Liver (tissue), 3 donors: Measurements from ENCODE around the gene DLK2.

Experiments
- CTCF ChIP-seq: fragments of 150-350 bp; IDR thresholded peaks from 2 replicates; pipeline ENCODE4 v1.5.1; 2017; ENCODE audit warnings: improper control_type of control experiment, low read depth, low read length; ENCODE audit not compliant: missing input control
- EGR1 ChIP-seq, 2 donors: IDR thresholded peaks; 2 replicates each; pipeline ENCODE4 v1.6.1; 2016 to 2018; ENCODE audit warnings: antibody characterized with exemption in 2 of 2, low read depth in 2 of 2
- JUND ChIP-seq, 2 donors: IDR thresholded peaks; 2 replicates each; pipeline ENCODE4 v1.6.1; 2016; ENCODE audit warnings: antibody characterized with exemption in 2 of 2
- RXRA ChIP-seq, 2 donors: IDR thresholded peaks; 2 replicates each; pipeline ENCODE4 v1.6.1; 2017 to 2018; ENCODE audit warnings: antibody characterized with exemption in 2 of 2, mild to moderate bottlenecking in 1 of 2
- TAF1 ChIP-seq: conservative IDR thresholded peaks from 2 replicates; pipeline ENCODE4 v1.6.1; 2016; ENCODE audit warnings: antibody characterized with exemption, mild to moderate bottlenecking
- YY1 ChIP-seq: IDR thresholded peaks from 2 replicates; pipeline ENCODE4 v1.6.1; 2016; ENCODE audit warnings: antibody characterized with exemption, mild to moderate bottlenecking
- TF ChIP-seq, protein P1 (sequence below): IDR thresholded peaks from 2 replicates; pipeline ENCODE4 v1.6.1; 2016; ENCODE audit warnings: antibody characterized with exemption
- TF ChIP-seq, protein P2 (sequence below): IDR thresholded peaks from 2 replicates; pipeline ENCODE4 v1.6.1; 2016; ENCODE audit warnings: antibody characterized with exemption
- TF ChIP-seq, protein P3 (sequence below): IDR thresholded peaks from 2 replicates; pipeline ENCODE4 v1.6.1; 2016; ENCODE audit warnings: antibody characterized with exemption, mild to moderate bottlenecking
- donor health status: healthy.
- donor health status: healthy.

- TF ChIP-seq CTCF, result no peak
- no peak for TF ChIP-seq TAF1
- TF ChIP-seq, protein P1, sequence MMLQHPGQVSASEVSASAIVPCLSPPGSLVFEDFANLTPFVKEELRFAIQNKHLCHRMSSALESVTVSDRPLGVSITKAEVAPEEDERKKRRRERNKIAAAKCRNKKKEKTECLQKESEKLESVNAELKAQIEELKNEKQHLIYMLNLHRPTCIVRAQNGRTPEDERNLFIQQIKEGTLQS, result no peak
- TF ChIP-seq, protein P2, sequence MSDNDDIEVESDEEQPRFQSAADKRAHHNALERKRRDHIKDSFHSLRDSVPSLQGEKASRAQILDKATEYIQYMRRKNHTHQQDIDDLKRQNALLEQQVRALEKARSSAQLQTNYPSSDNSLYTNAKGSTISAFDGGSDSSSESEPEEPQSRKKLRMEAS, result no peak
- TF ChIP-seq RXRA (IDR thresholded peaks at IDR 0.05), result no peak
- TF ChIP-seq, protein P3, sequence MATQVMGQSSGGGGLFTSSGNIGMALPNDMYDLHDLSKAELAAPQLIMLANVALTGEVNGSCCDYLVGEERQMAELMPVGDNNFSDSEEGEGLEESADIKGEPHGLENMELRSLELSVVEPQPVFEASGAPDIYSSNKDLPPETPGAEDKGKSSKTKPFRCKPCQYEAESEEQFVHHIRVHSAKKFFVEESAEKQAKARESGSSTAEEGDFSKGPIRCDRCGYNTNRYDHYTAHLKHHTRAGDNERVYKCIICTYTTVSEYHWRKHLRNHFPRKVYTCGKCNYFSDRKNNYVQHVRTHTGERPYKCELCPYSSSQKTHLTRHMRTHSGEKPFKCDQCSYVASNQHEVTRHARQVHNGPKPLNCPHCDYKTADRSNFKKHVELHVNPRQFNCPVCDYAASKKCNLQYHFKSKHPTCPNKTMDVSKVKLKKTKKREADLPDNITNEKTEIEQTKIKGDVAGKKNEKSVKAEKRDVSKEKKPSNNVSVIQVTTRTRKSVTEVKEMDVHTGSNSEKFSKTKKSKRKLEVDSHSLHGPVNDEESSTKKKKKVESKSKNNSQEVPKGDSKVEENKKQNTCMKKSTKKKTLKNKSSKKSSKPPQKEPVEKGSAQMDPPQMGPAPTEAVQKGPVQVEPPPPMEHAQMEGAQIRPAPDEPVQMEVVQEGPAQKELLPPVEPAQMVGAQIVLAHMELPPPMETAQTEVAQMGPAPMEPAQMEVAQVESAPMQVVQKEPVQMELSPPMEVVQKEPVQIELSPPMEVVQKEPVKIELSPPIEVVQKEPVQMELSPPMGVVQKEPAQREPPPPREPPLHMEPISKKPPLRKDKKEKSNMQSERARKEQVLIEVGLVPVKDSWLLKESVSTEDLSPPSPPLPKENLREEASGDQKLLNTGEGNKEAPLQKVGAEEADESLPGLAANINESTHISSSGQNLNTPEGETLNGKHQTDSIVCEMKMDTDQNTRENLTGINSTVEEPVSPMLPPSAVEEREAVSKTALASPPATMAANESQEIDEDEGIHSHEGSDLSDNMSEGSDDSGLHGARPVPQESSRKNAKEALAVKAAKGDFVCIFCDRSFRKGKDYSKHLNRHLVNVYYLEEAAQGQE, result no peak
- TF ChIP-seq JUND (IDR thresholded peaks at IDR 0.05), result no peak
- TF ChIP-seq EGR1 (IDR thresholded peaks at IDR 0.05; ENCODE audit: low read depth in 2 of 2), result no peak
- no peak for TF ChIP-seq YY1
Measured at GRCh38 chr6:43428112-43428570, 27.2 kb downstream of the DLK2 start.
